HEK293 (cell line): ENCODE results near the gene IGSF3.
"Not testable (repeated sequence)": the region's sequence is repeated elsewhere in the genome, so short reads cannot be mapped to it uniquely, and the experiment has no call there.

Experiments used
- CTCF ChIP-seq: fragments of 450-650 bp; formaldehyde crosslinking; IDR thresholded peaks from 2 replicates; pipeline ENCODE4 v1.5.1; 2016; ENCODE audit warnings: missing biosample characterization, missing genetic modification characterization
- HOXD13 ChIP-seq: sonication (generic); formaldehyde crosslinking; IDR thresholded peaks from 2 replicates; pipeline ENCODE4 v1.8.0; 2022; ENCODE audit warnings: missing genetic modification reagents, borderline replicate concordance
- KLF16 ChIP-seq: fragments of 450-650 bp; formaldehyde crosslinking; IDR thresholded peaks from 2 replicates; pipeline ENCODE4 v1.5.1; 2017; ENCODE audit warnings: missing biosample characterization, missing genetic modification characterization
- TCF7L2 ChIP-seq: IDR thresholded peaks from 2 replicates; pipeline ENCODE4 v1.6.1; 2011; ENCODE audit warnings: low read depth, mild to moderate bottlenecking, inconsistent platforms, low read length, moderate library complexity, borderline replicate concordance
- ZFP3 ChIP-seq: fragments of 450-650 bp; formaldehyde crosslinking; IDR thresholded peaks from 2 replicates; pipeline ENCODE4 v1.5.1; 2016; ENCODE audit warnings: low read depth, missing biosample characterization, missing genetic modification characterization
- ZNF175 ChIP-seq: fragments of 450-650 bp; formaldehyde crosslinking; IDR thresholded peaks from 2 replicates; pipeline ENCODE4 v1.5.1; 2016; ENCODE audit warnings: missing biosample characterization, missing genetic modification characterization
- ZNF266 ChIP-seq: fragments of 450-650 bp; formaldehyde crosslinking; IDR thresholded peaks from 2 replicates; pipeline ENCODE4 v1.5.1; 2016; ENCODE audit warnings: missing biosample characterization, missing genetic modification characterization, low read depth
- ZNF510 ChIP-seq: fragments of 450-650 bp; formaldehyde crosslinking; IDR thresholded peaks from 2 replicates; pipeline ENCODE4 v1.5.1; 2018; ENCODE audit warnings: mild to moderate bottlenecking, missing genetic modification characterization, missing biosample characterization; ENCODE audit not compliant: insufficient replicate concordance
- ZNF513 ChIP-seq: fragments of 450-650 bp; IDR thresholded peaks from 2 replicates; pipeline ENCODE4 v1.5.1; 2018; ENCODE audit warnings: missing biosample characterization, missing genetic modification characterization
- ZNF561 ChIP-seq: fragments of 450-650 bp; IDR thresholded peaks from 2 replicates; pipeline ENCODE4 v1.5.1; 2018; ENCODE audit warnings: missing biosample characterization, missing genetic modification characterization, borderline replicate concordance

- TF ChIP-seq KLF16 (tag by site-specific recombination); ZNF266 (tag by site-specific recombination); ZNF510; CTCF (tag by site-specific recombination); ZNF561 (tag by site-specific recombination); HOXD13 (CRISPR knock-in tag); ZNF513 (tag by site-specific recombination); ZFP3 (tag by site-specific recombination); TCF7L2; ZNF175 (tag by site-specific recombination): not testable (repeated sequence)
These were observed 61.5 kb downstream of the IGSF3 start for GRCh38 chr1:116606067-116606466.
